Activated T-helper 17 cell treated with anti-CD3 and anti-CD28 coated beads, Interleukin-2, amount 50 U/mL, for 72 hours (primary cell): ENCODE data around the gene ACKR1. TPM values are rescaled to one million over a fixed set of nuclear protein-coding genes. Genes with fewer than 3 reads are reported as not detected.

ENCODE experiments used
- ATAC-seq: fragments of 150-1000 bp; cut with Tn5 transposase; replicated peaks from 2 replicates; pipeline ENCODE4 v1.10.0; 2021; ENCODE audit warnings: mild to moderate bottlenecking, moderate library complexity
- H3K27ac Mint-ChIP-seq: one replicate; pipeline ENCODE4 v1.8.0; 2022; ENCODE audit warnings: mixed read lengths
- H3K27me3 Mint-ChIP-seq: one replicate; pipeline ENCODE4 v1.8.0; 2022; ENCODE audit warnings: mixed read lengths
- H3K36me3 Mint-ChIP-seq: one replicate; pipeline ENCODE4 v1.8.0; 2022; ENCODE audit warnings: low read depth, mild to moderate bottlenecking, mixed read lengths
- H3K4me1 Mint-ChIP-seq: one replicate; pipeline ENCODE4 v1.8.0; 2022; ENCODE audit warnings: mixed read lengths
- H3K4me3 Mint-ChIP-seq: one replicate; pipeline ENCODE4 v1.8.0; 2022; ENCODE audit warnings: mild to moderate bottlenecking, mixed read lengths
- H3K9me3 Mint-ChIP-seq: one replicate; pipeline ENCODE4 v1.8.0; 2022; ENCODE audit warnings: mixed read lengths
- total RNA-seq, 2 donors: library from RNA; stranded (reverse); gene quantifications; one replicate each; pipeline ENCODE4 v1.2.3, GENCODE V29; 2022

ACKR1 gene
- total RNA-seq, 2 donors from 2014 or later = not detected

- H3K27ac Mint-ChIP-seq = no peak overlapping the region
- ATAC-seq = no peak
- H3K36me3 Mint-ChIP-seq = no peaks in the 10 kb centered on the region
- no peaks in the 10 kb centered on the region for H3K4me1 Mint-ChIP-seq
- peaks cover 4% of the 10 kb centered on the region for H3K9me3 Mint-ChIP-seq
- no peak overlapping the region for H3K4me3 Mint-ChIP-seq
- H3K27me3 Mint-ChIP-seq = peaks cover 70% of the 10 kb centered on the region
These were observed 27.3 kb upstream of the ACKR1 start for GRCh38 chr1:159177272-159177907.

DNA sequence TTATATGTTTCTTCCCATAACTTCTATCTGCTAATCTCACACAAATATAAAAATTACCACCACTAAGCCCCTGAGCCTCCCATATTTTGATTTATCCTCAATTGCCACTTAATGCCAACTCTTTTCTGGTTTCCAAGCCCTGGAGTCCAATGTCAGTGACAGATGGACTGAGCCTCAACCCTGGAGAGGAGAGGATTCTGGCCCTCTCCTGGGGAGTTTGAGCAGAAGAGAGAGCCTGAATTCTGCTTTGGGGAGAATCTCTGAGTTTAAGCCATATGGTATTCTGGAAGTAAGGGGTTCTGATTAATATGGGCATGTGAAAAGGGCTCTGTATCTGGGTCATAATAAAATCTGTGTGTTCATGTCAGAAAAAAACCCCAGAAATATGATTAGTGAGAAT lies 24.8 kb upstream of the ACKR1 start:
- no peak overlapping the region for H3K27ac Mint-ChIP-seq
- no peak overlapping the region for H3K4me3 Mint-ChIP-seq
- ATAC-seq = no peak
- peaks cover 57% of the 10 kb centered on the region for H3K27me3 Mint-ChIP-seq
- peaks cover 4% of the 10 kb centered on the region for H3K9me3 Mint-ChIP-seq
- H3K4me1 Mint-ChIP-seq = no peaks in the 10 kb centered on the region
- H3K36me3 Mint-ChIP-seq = no peaks in the 10 kb centered on the region

DNA sequence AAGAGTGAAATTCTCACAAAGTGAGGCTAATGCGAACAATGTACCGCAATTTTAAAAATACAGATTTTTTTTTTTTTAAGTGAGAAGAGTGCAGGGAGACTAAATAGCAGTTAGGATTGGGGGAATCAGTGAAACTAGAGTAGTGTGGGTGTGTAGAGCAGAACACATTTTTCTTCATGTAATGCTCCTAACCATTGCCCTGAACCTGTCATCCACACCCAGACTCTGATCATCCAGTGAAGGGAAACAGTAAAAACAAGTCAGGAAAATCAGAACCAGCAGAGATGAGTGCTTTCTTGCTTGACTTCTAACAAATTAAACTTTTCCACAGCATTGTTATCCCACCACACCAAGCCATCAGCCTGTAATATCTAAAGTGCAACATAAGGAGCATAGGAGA lies 24.2 kb upstream of the ACKR1 start:
- no peak overlapping the region for H3K27ac Mint-ChIP-seq
- H3K27me3 Mint-ChIP-seq = peaks cover 57% of the 10 kb centered on the region
- no peaks in the 10 kb centered on the region for H3K4me1 Mint-ChIP-seq
- ATAC-seq = no peak
- H3K4me3 Mint-ChIP-seq = no peak overlapping the region
- peaks cover 4% of the 10 kb centered on the region for H3K9me3 Mint-ChIP-seq
- no peaks in the 10 kb centered on the region for H3K36me3 Mint-ChIP-seq

- H3K36me3 Mint-ChIP-seq = no peaks in the 10 kb centered on the region
- H3K4me3 Mint-ChIP-seq = no peak overlapping the region
- H3K27me3 Mint-ChIP-seq = peaks cover 64% of the 10 kb centered on the region
- H3K4me1 Mint-ChIP-seq = no peaks in the 10 kb centered on the region
- ATAC-seq = no peak
- H3K9me3 Mint-ChIP-seq = peaks cover 4% of the 10 kb centered on the region
- H3K27ac Mint-ChIP-seq = no peak overlapping the region
These were observed 23.2 kb upstream of the ACKR1 start for GRCh38 chr1:159181328-159182024.

- no peak overlapping the region for H3K27ac Mint-ChIP-seq
- peaks cover 74% of the 10 kb centered on the region for H3K27me3 Mint-ChIP-seq
- ATAC-seq = no peak
- H3K4me1 Mint-ChIP-seq = peaks cover 6% of the 10 kb centered on the region
- H3K36me3 Mint-ChIP-seq = no peaks in the 10 kb centered on the region
- H3K9me3 Mint-ChIP-seq = no peaks in the 10 kb centered on the region
- H3K4me3 Mint-ChIP-seq = no peak overlapping the region
These were observed 20.5 kb upstream of the ACKR1 start for GRCh38 chr1:159184201-159184600.

DNA sequence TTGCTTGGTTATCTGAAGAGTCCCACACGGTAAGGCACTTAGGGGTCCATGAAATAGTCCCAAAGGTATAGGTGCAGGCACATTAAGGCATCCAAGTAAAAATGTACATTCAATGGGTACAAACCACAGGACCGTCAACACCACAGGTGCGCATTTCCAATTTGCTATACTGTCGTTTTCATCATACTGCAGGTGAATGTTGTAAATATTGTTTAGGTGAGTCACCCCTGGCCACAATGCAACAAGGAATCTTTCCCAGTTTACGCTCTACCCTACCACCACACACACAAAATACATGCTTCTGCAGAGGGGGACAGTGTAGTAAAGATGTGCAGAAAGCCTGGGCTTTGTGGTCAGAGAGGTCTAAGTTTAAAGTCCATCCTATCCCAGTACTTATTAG lies 19.6 kb upstream of the ACKR1 start:
- Mint-ChIP-seq H3K27ac (no peak overlapping the region), H3K4me1 (peaks cover 6% of the 10 kb centered on the region), H3K27me3 (peaks cover 75% of the 10 kb centered on the region), H3K36me3 (no peaks in the 10 kb centered on the region), H3K9me3 (no peaks in the 10 kb centered on the region), H3K4me3 (no peak overlapping the region)
- no peak for ATAC-seq

GRCh38 chr1:159187033-159187432 lies 17.6 kb upstream of the ACKR1 start:
- no peak for ATAC-seq
- H3K9me3 Mint-ChIP-seq = no peaks in the 10 kb centered on the region
- H3K27me3 Mint-ChIP-seq = peaks cover 69% of the 10 kb centered on the region
- no peak overlapping the region for H3K4me3 Mint-ChIP-seq
- no peaks in the 10 kb centered on the region for H3K36me3 Mint-ChIP-seq
- H3K4me1 Mint-ChIP-seq = peaks cover 6% of the 10 kb centered on the region
- H3K27ac Mint-ChIP-seq = no peak overlapping the region

GRCh38 chr1:159187647-159188374 lies 16.9 kb upstream of the ACKR1 start:
- no peaks in the 10 kb centered on the region for H3K36me3 Mint-ChIP-seq
- peak overlapping the region; percentile 28 for H3K4me3 Mint-ChIP-seq
- peaks cover 6% of the 10 kb centered on the region for H3K4me1 Mint-ChIP-seq
- peaks cover 65% of the 10 kb centered on the region for H3K27me3 Mint-ChIP-seq
- H3K27ac Mint-ChIP-seq = no peak overlapping the region
- no peaks in the 10 kb centered on the region for H3K9me3 Mint-ChIP-seq
- peak; percentile 18 for ATAC-seq

DNA sequence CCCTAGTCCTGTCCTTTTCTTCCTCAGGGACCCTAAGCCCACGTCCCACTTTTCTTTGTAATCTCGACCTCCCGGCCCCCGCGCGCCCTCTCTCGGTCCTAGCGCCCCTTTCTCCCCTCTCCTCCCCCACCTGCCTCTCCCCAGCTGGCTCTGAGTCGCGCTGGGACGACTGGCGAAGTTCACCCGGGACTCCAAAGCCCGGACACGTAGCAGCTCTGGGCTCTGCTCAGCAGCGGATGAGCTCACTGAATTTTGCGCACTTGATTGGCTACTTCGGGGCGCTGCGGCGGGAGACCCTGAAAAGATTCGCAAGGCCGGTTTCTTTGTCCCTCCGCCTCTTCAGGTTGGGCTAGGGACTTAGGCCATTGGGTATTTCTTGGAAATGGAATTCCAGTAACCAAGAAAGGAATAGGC lies 16.3 kb upstream of the ACKR1 start:
- Mint-ChIP-seq H3K36me3 (no peaks in the 10 kb centered on the region), H3K27me3 (peaks cover 60% of the 10 kb centered on the region), H3K27ac (no peak overlapping the region), H3K4me3 (peak overlapping the region; percentile 28), H3K4me1 (peaks cover 6% of the 10 kb centered on the region), H3K9me3 (no peaks in the 10 kb centered on the region)
- peak; percentile 70 for ATAC-seq

GRCh38 chr1:159190441-159190840 lies 14.2 kb upstream of the ACKR1 start:
- ATAC-seq = no peak
- Mint-ChIP-seq H3K27ac (no peak overlapping the region), H3K4me1 (peaks cover 6% of the 10 kb centered on the region), H3K36me3 (no peaks in the 10 kb centered on the region), H3K4me3 (no peak overlapping the region), H3K9me3 (no peaks in the 10 kb centered on the region), H3K27me3 (peaks cover 56% of the 10 kb centered on the region)

DNA sequence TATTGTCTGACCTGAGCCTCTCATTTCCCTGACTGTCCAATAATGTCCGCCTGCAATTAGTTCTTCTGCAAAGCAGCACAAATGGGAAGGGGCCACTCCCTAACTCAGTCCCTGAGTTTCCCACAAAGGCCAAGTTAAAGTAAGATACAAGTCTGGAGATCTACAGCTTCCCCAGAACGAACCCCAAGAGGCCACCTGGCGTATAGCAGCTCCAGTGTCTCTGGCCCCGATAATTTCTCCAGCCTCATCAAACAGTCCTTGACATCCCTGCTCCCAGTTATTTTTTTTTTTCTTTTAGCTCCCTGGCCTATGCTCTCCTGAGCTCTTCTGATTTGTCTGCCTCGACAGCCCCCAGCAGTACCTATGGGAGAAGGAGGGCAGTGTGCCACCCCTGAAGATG lies 8.1 kb upstream of the ACKR1 start:
- no peaks in the 10 kb centered on the region for H3K9me3 Mint-ChIP-seq
- no peak for ATAC-seq
- no peaks in the 10 kb centered on the region for H3K36me3 Mint-ChIP-seq
- no peak overlapping the region for H3K27ac Mint-ChIP-seq
- no peak overlapping the region for H3K4me3 Mint-ChIP-seq
- H3K4me1 Mint-ChIP-seq = no peaks in the 10 kb centered on the region
- H3K27me3 Mint-ChIP-seq = peaks cover 36% of the 10 kb centered on the region

DNA sequence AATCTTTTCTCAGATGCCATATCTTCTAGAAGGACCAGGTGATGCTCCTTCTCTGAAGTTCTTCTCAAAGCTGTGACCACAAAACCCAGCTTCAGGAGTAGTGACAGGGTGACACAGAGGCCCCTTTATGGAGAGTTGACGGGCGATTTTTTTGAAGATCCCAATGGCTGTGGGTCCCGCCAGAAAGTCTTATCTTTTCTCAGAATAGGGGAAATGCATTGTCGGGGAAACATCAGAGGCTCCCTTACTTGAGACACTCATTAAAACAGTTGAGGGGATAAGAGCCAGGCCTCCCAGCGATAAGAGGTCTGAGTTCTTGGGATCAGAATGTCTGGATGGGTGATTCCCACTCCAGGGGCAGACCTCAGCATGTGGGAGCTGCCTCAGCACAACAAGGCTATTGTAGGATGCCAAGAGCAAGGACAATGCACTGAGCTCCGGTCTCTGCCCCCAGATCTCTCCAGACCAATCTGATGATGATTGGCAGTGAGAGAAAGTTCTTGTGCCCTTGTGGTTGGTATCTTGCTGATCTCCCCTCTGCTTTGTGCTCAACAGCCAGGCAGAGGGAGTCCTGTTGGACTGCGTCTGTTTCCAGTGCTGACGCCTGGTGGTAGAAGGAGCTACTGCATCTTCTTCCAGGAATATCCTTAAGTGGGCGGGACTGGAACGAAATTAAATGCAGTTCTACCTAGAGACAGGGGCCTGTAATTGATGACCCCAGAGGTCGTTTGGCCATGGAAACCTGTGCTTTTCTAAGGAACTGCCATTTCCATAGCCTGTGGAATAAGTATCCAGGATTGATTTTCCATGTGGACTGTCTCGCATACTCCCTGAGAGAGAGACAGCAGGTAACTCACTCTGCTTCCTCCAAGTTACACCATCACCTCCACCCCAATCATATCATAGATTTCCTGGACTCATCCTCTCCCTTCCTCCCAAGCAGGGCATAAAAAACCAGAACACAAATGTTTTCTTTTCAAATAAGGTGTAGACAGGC lies 6.8 kb upstream of the ACKR1 start:
- peak; percentile 55 for ATAC-seq
- Mint-ChIP-seq H3K4me1 (no peaks in the 10 kb centered on the region), H3K27ac (no peak overlapping the region), H3K4me3 (no peak overlapping the region), H3K36me3 (no peaks in the 10 kb centered on the region), H3K9me3 (no peaks in the 10 kb centered on the region), H3K27me3 (peaks cover 46% of the 10 kb centered on the region)

- H3K36me3 Mint-ChIP-seq = no peaks in the 10 kb centered on the region
- H3K27ac Mint-ChIP-seq = no peak overlapping the region
- H3K27me3 Mint-ChIP-seq = peaks cover 63% of the 10 kb centered on the region
- ATAC-seq = no peak
- H3K9me3 Mint-ChIP-seq = no peaks in the 10 kb centered on the region
- H3K4me1 Mint-ChIP-seq = no peaks in the 10 kb centered on the region
- H3K4me3 Mint-ChIP-seq = no peak overlapping the region
These were observed 4.8 kb upstream of the ACKR1 start for GRCh38 chr1:159199901-159200300.

DNA sequence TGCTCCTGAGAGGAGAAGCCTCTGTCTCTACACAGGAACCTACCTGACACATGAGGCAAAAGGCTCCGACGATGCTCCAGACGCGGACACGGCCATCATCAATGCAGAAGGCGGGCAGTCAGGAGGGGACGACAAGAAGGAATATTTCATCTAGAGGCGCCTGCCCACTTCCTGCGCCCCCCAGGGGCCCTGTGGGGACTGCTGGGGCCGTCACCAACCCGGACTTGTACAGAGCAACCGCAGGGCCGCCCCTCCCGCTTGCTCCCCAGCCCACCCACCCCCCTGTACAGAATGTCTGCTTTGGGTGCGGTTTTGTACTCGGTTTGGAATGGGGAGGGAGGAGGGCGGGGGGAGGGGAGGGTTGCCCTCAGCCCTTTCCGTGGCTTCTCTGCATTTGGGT lies 3.9 kb upstream of the ACKR1 start:
- Mint-ChIP-seq H3K36me3 (no peaks in the 10 kb centered on the region), H3K27me3 (peaks cover 71% of the 10 kb centered on the region), H3K9me3 (no peaks in the 10 kb centered on the region), H3K4me1 (no peaks in the 10 kb centered on the region), H3K27ac (no peak overlapping the region), H3K4me3 (no peak overlapping the region)
- no peak for ATAC-seq
